GDM1 (cell line): ENCODE data around the gene GGNBP2.

Experiments used
- DNase-seq: peaks from one replicate; lab custom pipeline; 2025; lab: John Stamatoyannopoulos, UW

GGNBP2 gene

GRCh38 chr17:36566081-36566480 lies 21.4 kb downstream of the GGNBP2 start:
- no peak for DNase-seq

DNA sequence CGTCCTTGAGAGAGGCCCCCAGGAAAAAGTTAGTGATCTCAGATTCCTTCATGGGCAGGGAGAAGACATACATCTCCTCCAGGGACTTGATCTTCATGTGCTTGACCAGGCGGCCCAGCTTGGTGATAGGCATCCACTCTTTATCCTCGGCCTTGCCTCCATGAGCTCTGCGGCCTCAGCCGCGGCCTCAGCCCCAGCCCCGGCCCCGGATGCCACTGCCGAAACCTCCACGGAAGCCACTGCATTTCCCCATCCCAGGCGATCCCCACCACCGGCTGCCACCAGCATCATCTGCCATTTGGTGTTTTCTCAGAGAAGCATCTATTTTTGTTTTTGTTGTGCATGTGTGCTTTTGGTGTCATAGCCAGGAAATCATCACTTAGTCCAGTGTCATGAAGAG lies 30.3 kb downstream of the GGNBP2 start:
- DNase-seq: no peak

DNA sequence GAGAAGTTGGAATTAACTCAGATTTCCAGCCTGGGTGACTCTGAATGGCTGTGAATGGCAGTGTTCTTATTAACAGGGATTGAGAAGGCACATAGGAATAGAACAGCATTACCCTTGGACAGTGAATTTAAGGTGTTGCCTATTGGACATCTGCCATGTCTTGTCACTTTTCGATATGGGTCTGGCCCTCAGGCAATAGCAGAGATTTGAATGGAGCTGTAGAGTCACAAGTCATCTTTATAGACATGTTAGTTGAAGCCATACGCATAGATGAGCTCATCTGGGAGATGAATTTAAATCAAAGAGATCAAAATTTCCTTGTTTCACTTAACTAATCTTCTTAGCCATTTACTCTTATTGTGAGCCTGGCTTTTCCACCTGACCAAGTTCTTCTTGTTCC lies 32.1 kb downstream of the GGNBP2 start:
- no peak for DNase-seq

DNA sequence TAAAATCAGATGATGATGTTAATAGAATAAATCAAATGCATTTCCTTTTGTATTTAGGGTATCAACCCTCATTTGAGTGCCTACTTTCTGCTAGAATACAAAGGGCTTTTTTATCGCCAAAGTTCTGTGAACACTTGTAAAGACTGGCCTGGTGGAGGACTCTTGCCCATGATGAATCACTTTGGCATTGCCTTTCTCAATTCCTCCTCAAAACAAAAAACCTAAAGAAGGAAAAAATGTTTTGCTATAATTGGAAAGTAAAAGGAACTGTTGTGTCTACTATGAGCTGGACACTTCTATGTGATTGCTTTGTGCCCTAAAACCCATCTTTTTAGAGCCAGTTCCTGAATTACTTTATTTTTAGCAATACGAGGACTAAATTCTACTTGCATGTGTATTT lies 34.0 kb downstream of the GGNBP2 start:
- no peak for DNase-seq

DNA sequence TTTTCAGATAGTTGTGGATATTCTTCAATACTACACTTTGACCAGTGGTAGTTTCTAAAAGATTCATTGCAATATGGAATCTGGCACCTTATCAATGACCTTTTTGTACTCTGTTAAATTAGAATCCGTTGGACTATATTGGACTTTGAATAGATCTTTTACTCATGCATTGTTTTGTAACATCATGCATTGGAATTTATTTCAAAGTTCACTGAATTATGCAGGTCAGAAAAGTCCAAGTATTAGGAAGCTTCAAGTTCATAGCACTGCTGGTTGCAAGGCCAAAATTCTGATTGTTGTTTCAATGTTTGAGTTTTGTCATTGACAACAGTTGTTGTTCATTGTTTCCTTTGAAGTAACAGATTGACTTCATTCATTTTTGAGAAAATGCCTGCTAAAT lies 39.1 kb downstream of the GGNBP2 start:
- no peak for DNase-seq

- DNase-seq: no peak
Observed at GRCh38 chr17:36586138-36586537, 41.4 kb downstream of the GGNBP2 start.

DNA sequence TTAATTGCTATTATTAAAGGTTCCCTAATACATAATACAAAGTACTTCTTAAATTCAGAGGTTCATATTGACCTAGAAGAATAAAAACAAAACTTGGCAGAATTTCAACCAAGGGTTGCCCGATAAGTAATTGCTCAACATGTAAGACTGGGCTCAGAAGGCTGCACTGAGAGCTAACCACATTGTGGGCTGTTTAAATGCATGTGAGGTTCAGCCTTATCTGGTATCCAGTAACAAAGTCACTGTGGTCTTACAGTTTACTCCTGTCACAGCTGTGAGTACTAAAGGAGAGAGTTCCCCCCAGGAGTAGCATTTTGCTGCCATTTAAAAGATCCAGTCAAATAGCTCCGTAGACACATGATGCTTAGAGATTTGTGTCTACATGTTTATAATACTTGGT lies 45.4 kb downstream of the GGNBP2 start:
- DNase-seq: no peak

DNA sequence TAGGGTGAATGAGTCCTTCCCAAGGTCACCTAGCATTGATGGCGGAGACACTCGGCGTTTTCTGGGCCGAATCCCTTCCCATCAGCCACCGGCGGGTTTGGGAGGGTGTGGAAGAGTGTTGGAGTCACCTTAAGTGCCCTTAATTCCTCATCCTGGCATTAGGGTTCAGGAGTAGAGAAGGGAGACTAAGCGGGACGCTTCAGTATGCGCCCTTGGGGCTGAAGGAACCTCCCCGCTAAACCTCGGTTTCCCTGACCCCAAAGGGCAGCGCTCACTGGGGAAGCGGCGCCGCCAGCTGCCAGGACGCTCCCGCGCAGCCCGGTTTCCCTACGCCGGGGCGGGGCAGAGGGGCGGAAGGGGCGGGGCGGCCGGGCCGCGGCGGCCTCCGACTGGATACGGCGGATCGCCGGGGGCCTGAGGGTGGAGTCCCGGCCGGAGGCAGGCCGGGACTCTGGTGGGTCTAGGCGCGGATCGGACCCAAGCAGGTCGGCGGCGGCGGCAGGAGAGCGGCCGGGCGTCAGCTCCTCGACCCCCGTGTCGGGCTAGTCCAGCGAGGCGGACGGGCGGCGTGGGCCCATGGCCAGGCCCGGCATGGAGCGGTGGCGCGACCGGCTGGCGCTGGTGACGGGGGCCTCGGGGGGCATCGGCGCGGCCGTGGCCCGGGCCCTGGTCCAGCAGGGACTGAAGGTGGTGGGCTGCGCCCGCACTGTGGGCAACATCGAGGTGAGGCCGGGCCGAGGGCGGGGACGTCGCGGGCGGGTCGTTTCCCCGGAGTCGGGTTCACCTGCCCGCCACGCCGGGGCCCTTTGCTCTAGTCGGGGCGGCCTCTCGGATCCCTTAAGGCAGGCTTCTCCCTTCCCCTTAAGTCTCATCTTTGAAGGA lies 47.0 kb downstream of the GGNBP2 start, which contains the start of gene DHRS11:
DHRS11 (plus strand) TSS at position 446 of the 882 bp plus-strand sequence; CDS start at position 577, 131 bp downstream.
- peak; percentile 54 for DNase-seq

DNA sequence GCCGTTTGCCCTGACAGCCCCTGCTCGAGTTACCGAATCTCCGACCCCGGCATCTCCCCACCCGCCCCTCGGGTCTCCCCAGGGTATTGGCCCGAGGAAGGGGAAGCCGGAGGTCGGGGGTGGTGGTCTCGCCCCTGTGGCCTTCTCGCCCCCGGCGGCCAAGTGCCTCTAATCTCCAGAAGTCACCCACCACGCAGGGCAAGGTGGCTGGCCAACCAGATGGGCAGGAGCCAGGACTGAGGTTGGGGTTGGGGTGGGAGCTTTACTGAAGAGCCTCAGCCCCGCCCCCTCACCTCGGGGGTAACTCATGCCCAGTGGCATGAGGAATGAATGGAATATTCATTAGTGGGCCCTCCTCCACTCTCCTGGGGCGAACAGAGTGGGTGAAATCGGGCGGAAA lies 47.6 kb downstream of the GGNBP2 start:
- no peak for DNase-seq

GRCh38 chr17:36592716-36593321 lies 48.1 kb downstream of the GGNBP2 start:
- DNase-seq: no peak

DNA sequence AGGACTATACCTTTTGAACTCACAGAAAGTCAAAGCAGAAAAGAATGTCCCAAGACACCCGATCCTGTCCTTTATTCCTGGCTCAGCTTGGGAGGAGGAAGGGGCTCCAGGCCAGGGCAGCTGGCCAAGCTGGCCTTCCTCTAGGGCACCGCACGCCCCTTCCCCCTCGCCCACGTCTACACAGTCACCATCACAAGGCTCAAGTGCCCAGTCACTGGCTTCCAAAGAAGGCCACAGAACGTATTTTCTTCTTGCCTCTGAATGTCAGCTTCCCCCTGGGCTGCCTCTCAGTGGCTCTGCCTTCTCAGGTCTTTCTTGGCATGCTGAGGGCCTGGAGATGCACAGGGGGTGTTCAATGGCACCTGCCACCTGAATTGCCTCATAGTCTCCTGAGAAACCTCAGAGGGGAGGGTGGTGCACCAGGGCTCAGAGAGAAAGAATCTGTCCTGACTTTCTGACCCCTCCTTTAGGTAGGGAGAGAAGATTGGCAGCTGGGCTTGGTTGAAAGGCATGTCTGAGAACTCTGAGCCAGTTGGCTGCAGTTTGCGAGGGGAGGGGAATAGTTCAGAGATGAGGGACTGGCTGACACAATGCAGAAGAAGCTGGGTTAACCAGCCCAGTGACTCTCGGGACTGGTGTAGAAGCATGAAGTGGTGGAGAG lies 49.1 kb downstream of the GGNBP2 start:
- no peak for DNase-seq

- no peak for DNase-seq
Observed at GRCh38 chr17:36594626-36595401, 50.1 kb downstream of the GGNBP2 start.

GRCh38 chr17:36597226-36597625 lies 52.5 kb downstream of the GGNBP2 start:
- no peak for DNase-seq

GRCh38 chr17:36597866-36598777 lies 53.4 kb downstream of the GGNBP2 start:
- DNase-seq: no peak

- no peak for DNase-seq
Observed at GRCh38 chr17:36598951-36599401, 54.3 kb downstream of the GGNBP2 start.

DNA sequence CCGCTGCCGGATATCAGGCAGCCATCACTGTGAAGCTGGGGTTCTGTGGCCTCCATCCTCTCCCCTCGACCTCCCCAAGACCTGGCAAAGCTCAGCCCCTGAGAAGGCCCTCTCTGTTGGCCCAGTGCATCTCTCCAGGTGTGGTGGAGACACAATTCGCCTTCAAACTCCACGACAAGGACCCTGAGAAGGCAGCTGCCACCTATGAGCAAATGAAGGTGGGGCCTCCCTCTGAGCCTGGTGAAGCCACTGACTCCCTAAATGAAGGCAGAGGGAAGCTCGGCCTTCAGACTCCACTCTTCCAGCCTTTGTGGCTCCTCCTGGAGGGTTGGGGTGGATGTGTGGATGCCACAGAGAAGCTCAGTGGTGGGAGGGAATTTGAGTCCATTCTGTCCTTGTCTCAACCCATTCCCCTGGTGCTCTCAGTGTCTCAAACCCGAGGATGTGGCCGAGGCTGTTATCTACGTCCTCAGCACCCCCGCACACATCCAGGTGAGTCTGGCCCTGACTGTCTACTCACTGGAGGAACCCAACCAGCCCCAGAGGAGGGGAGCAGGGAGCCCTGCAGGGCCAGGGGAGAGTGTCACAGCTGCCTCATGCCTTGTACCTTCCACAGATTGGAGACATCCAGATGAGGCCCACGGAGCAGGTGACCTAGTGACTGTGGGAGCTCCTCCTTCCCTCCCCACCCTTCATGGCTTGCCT lies 55.0 kb downstream of the GGNBP2 start:
- no peak for DNase-seq

DNA sequence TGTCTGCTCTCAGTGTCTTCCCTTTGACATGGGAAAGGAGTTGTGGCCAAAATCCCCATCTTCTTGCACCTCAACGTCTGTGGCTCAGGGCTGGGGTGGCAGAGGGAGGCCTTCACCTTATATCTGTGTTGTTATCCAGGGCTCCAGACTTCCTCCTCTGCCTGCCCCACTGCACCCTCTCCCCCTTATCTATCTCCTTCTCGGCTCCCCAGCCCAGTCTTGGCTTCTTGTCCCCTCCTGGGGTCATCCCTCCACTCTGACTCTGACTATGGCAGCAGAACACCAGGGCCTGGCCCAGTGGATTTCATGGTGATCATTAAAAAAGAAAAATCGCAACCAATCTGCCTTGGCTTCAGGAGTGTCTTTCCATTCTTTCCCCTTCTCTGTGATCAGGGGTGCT lies 55.7 kb downstream of the GGNBP2 start:
- DNase-seq: no peak

DNA sequence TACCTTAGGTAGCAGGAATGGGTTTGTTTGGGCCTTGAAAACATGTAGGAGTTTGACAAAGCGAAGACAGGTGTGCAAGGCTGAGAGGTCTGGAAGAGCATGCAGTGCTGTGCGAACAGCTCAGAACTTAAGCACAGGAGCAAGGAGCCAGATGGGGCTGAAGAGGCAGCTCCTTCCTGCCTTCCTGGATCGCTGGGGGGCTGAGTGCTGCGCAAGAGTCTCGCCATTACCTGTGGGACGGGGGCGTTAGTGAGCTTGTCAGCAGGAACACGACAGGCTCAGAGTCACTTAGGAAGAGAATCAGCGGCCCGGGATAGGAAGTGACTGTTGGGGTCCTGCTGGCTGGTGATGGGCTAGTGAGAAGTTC lies 56.2 kb downstream of the GGNBP2 start:
- DNase-seq: no peak

- peak; percentile 84 for DNase-seq
Observed at GRCh38 chr17:36601303-36602029, 56.7 kb downstream of the GGNBP2 start, which contains the start of gene MRM1. MRM1 (plus strand) TSS chr17:36601583; CDS start chr17:36601811, 228 bp downstream.
